Smooth muscle cell (in vitro differentiated cells): Measurements from ENCODE around the gene CTIF. TPM values are rescaled to one million over a fixed set of nuclear protein-coding genes. Genes with fewer than 3 reads are reported as not detected.

ENCODE experiments used
- DNase-seq: peaks from one replicate; lab custom pipeline; 2025; ENCODE audit not compliant: unreplicated experiment; lab: John Stamatoyannopoulos, UW
- H2AFZ ChIP-seq: fragments of 200-600 bp; sonication (generic); 2 replicates; pipeline ENCODE4 v1.6.0; 2016; ENCODE audit warnings: antibody characterized with exemption, low read depth, mild to moderate bottlenecking
- H3F3A ChIP-seq: fragments of 200-600 bp; sonication (generic); 2 replicates; pipeline ENCODE4 v1.6.0; 2017; ENCODE audit warnings: antibody characterized with exemption, low read depth
- H3K27ac ChIP-seq: fragments of 200-600 bp; sonication (generic); 2 replicates; pipeline ENCODE4 v1.5.1; 2016; ENCODE audit warnings: low read depth, mild to moderate bottlenecking
- H3K27me3 ChIP-seq: fragments of 200-600 bp; sonication (generic); 2 replicates; pipeline ENCODE4 v1.6.1; 2016; ENCODE audit warnings: low read depth, mild to moderate bottlenecking
- H3K36me3 ChIP-seq: fragments of 200-600 bp; sonication (generic); 2 replicates; pipeline ENCODE4 v1.5.1; 2016; ENCODE audit warnings: low read depth
- H3K4me1 ChIP-seq: fragments of 200-600 bp; sonication (generic); 2 replicates; pipeline ENCODE4 v1.5.1; 2016; ENCODE audit warnings: low read depth
- H3K4me2 ChIP-seq: fragments of 200-600 bp; sonication (generic); 2 replicates; pipeline ENCODE4 v1.6.0; 2016; ENCODE audit warnings: mild to moderate bottlenecking
- H3K4me3 ChIP-seq: fragments of 200-600 bp; sonication (generic); 2 replicates; pipeline ENCODE4 v1.5.1; 2016; ENCODE audit warnings: mild to moderate bottlenecking
- H3K79me2 ChIP-seq: fragments of 200-600 bp; sonication (generic); 2 replicates; pipeline ENCODE4 v1.6.0; 2016; ENCODE audit warnings: low read depth, mild to moderate bottlenecking
- H3K9ac ChIP-seq: fragments of 200-600 bp; sonication (generic); 2 replicates; pipeline ENCODE4 v1.6.0; 2016; ENCODE audit warnings: low read depth
- H3K9me3 ChIP-seq: fragments of 200-600 bp; sonication (generic); replicated peaks from 2 replicates; pipeline ENCODE4 v1.5.1; 2016; ENCODE audit warnings: low read depth
- H4K20me1 ChIP-seq: fragments of 200-600 bp; sonication (generic); 2 replicates; pipeline ENCODE4 v1.6.0; 2016; ENCODE audit warnings: low read depth
- WGBS: methylation state at CpG from one replicate; pipeline ENCODE4 v1.1.7; 2016; ENCODE audit warnings: low lambda C conversion rate; 5-methylcytosine and 5-hydroxymethylcytosine counted together
- polyA plus RNA-seq: library from polyadenylated mRNA; unstranded; fragments of >200 nt; fragmentation: Nextera tagmentation; extraction: Ambion mirVana; gene quantifications from 2 replicates; pipeline ENCODE4 v1.2.1, GENCODE V29; 2016
- total RNA-seq: library from RNA; depleted of rRNA; stranded (reverse); fragments of >200 nt; gene quantifications from 2 replicates; pipeline ENCODE4 v1.2.3, GENCODE V29; 2014
- TF ChIP-seq, protein P1 (sequence below): fragments of 200-600 bp; sonication (generic); IDR thresholded peaks from 2 replicates; pipeline ENCODE4 v1.5.1; 2017; ENCODE audit warnings: borderline replicate concordance, mild to moderate bottlenecking, antibody characterized with exemption; ENCODE audit not compliant: insufficient read depth, poor library complexity, severe bottlenecking

Gene CTIF
- total and polyA plus RNA-seq, 2 experiments from 2014 or later: 22.2 to 25.3 TPM

DNA sequence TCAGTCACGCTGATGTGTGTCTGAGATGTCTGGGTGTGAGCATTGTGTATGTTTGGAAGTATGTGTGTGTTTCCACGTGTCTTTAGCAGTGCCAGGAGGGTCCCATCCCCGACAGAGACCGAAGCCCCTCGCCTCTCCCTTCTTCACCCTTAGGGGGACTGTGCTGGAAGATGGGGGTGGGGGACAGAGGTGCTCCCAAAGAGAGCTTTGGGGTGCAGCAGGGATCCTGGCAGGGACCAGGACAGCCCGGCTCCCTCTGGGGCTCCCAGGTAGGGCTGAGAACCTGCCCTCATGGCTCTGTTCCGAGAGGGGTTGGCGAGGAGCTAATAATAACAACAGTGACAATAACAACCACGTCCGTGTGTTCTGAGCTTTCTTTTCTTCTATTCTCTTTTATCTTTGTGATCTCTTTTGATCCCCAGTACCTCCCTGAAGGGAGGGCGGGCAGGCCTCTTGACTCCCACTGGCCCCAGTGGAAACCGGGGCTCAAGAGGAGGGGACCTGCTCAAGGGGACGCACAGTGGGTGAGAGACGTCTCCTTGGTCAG lies 354.3 kb downstream of the CTIF start:
- no peaks in the 10 kb centered on the region for H3K27me3 ChIP-seq
- TF ChIP-seq, protein P1, sequence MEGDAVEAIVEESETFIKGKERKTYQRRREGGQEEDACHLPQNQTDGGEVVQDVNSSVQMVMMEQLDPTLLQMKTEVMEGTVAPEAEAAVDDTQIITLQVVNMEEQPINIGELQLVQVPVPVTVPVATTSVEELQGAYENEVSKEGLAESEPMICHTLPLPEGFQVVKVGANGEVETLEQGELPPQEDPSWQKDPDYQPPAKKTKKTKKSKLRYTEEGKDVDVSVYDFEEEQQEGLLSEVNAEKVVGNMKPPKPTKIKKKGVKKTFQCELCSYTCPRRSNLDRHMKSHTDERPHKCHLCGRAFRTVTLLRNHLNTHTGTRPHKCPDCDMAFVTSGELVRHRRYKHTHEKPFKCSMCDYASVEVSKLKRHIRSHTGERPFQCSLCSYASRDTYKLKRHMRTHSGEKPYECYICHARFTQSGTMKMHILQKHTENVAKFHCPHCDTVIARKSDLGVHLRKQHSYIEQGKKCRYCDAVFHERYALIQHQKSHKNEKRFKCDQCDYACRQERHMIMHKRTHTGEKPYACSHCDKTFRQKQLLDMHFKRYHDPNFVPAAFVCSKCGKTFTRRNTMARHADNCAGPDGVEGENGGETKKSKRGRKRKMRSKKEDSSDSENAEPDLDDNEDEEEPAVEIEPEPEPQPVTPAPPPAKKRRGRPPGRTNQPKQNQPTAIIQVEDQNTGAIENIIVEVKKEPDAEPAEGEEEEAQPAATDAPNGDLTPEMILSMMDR: no peak
- H3K4me1 ChIP-seq: peaks cover 5% of the 10 kb centered on the region
- no peak for DNase-seq
- no peak overlapping the region for H2AFZ ChIP-seq
- H4K20me1 ChIP-seq: no peaks in the 10 kb centered on the region
- no peaks in the 10 kb centered on the region for H3K9me3 ChIP-seq
- no peak overlapping the region for H3K9ac ChIP-seq
- H3K36me3 ChIP-seq: no peaks in the 10 kb centered on the region
- H3K4me3 ChIP-seq: no peak overlapping the region
- peaks cover 8% of the 10 kb centered on the region for H3K79me2 ChIP-seq
- no peak overlapping the region for H3K4me2 ChIP-seq
- WGBS: 90% methylated on average over 14 of the region's 14 CpGs
- H3K27ac ChIP-seq: no peak overlapping the region
- H3F3A ChIP-seq: peaks cover 9% of the 10 kb centered on the region

DNA sequence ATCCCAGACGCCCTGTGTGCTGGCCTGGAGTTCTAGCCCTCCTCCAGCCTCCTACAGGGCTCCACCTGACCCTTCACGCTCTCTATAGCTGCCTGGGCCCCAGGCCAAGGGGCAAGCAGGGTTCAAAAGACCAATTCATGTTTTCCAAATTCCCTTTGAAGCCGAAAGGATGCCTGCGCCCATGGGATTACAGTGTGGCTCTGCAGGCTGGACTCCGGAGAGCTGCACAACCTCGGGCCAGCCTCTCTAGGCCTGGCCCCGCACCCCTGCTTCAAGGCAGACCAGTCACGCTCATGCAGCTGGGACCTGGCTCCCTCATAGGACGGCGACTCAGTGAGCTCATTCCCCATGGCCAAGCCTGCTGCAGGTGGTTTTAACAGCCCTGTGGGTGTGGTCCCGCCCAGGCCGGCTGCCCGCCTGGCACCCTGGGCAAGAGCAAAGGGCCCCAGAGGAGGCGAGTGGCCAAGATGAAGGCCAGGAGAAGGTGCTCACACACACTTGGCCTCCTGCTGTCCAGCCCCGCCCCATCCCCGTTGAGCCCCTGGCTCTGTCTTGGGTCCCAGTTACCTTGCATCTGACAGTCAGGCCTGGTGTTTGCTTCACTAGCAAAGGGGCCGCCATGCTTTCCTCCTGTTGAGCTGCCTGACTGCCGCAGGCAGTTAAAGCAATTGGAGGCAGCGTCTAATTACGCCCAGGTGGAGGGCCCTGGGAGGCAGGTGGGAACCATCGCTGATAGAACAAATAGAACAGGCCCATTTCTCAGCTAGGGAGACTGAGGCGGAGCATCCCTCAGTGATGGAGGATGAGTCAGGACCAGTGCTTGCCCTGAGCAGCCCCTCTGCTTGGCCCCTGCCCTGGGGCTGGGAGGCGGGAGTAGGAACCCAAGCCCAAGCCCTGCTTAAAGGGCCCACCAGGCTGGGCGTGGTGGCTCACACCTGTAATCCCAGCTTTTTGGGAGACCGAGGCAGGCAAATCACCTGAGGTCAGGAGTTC lies 355.1 kb downstream of the CTIF start:
- no peak overlapping the region for H3K4me2 ChIP-seq
- TF ChIP-seq, protein P1: no peak
- DNase-seq: no peak
- H3K27me3 ChIP-seq: no peaks in the 10 kb centered on the region
- no peak overlapping the region for H3K27ac ChIP-seq
- H4K20me1 ChIP-seq: no peaks in the 10 kb centered on the region
- H3K9me3 ChIP-seq: no peaks in the 10 kb centered on the region
- H2AFZ ChIP-seq: no peak overlapping the region
- no peak overlapping the region for H3K9ac ChIP-seq
- H3K4me1 ChIP-seq: peaks cover 5% of the 10 kb centered on the region
- no peaks in the 10 kb centered on the region for H3K36me3 ChIP-seq
- H3F3A ChIP-seq: peaks cover 15% of the 10 kb centered on the region
- peaks cover 2% of the 10 kb centered on the region for H3K79me2 ChIP-seq
- H3K4me3 ChIP-seq: no peak overlapping the region
- 92% methylated on average over 25 of the region's 25 CpGs for WGBS

DNA sequence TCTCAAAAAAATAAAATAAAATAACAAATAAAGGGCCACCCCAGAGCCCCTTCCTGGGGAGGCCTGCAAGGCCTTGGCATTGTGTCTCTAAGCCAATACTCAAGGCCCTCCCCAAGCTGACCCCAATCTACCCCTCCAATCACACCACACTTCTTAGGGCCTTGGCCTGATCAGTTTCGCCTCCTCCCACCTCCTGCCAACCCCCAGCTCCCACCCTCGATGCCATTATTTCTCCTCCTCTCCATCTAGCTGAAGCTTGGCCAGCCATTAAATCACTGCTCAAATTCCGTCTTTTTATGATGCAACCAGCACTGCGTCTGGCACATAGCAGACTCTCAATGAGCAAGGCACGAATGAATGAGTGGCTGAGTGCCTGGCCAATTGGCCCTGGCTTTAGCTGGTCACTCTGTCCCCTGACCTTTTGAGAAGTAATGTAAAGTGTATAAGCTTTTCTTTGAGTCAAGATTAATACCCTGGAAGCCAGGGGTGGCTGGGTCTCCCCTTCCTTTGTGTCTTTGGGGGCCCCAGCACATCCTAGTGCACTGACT lies 356.0 kb downstream of the CTIF start:
- no peak overlapping the region for H3K4me3 ChIP-seq
- no peak for DNase-seq
- WGBS: 58% methylated on average over 5 of the region's 5 CpGs
- no peaks in the 10 kb centered on the region for H3K9me3 ChIP-seq
- H2AFZ ChIP-seq: no peak overlapping the region
- H3K9ac ChIP-seq: no peak overlapping the region
- no peaks in the 10 kb centered on the region for H4K20me1 ChIP-seq
- H3K79me2 ChIP-seq: no peaks in the 10 kb centered on the region
- H3K36me3 ChIP-seq: no peaks in the 10 kb centered on the region
- H3F3A ChIP-seq: peaks cover 15% of the 10 kb centered on the region
- H3K4me2 ChIP-seq: no peak overlapping the region
- no peaks in the 10 kb centered on the region for H3K27me3 ChIP-seq
- H3K4me1 ChIP-seq: peaks cover 5% of the 10 kb centered on the region
- H3K27ac ChIP-seq: no peak overlapping the region
- TF ChIP-seq, protein P1: no peak
